ENCODE data around the gene NREP.

GRCh38 chr5:111737716-111738115 lies 19.3 kb downstream of the NREP start:
- TF ChIP-seq CTCF (IDR thresholded peaks at IDR 0.05; ENCODE audit: insufficient read depth, low read length): no peak
- no peak for TF ChIP-seq GABPA (IDR thresholded peaks at IDR 0.05; ENCODE audit: low read depth)
- TF ChIP-seq POLR2AphosphoS5 (IDR thresholded peaks at IDR 0.05; ENCODE audit: low read depth): no peak
- TF ChIP-seq, protein P1, sequence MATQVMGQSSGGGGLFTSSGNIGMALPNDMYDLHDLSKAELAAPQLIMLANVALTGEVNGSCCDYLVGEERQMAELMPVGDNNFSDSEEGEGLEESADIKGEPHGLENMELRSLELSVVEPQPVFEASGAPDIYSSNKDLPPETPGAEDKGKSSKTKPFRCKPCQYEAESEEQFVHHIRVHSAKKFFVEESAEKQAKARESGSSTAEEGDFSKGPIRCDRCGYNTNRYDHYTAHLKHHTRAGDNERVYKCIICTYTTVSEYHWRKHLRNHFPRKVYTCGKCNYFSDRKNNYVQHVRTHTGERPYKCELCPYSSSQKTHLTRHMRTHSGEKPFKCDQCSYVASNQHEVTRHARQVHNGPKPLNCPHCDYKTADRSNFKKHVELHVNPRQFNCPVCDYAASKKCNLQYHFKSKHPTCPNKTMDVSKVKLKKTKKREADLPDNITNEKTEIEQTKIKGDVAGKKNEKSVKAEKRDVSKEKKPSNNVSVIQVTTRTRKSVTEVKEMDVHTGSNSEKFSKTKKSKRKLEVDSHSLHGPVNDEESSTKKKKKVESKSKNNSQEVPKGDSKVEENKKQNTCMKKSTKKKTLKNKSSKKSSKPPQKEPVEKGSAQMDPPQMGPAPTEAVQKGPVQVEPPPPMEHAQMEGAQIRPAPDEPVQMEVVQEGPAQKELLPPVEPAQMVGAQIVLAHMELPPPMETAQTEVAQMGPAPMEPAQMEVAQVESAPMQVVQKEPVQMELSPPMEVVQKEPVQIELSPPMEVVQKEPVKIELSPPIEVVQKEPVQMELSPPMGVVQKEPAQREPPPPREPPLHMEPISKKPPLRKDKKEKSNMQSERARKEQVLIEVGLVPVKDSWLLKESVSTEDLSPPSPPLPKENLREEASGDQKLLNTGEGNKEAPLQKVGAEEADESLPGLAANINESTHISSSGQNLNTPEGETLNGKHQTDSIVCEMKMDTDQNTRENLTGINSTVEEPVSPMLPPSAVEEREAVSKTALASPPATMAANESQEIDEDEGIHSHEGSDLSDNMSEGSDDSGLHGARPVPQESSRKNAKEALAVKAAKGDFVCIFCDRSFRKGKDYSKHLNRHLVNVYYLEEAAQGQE (IDR thresholded peaks at IDR 0.05; ENCODE audit: insufficient replicate concordance, low read depth): no peak
- no peak for TF ChIP-seq SPI1 (IDR thresholded peaks at IDR 0.05; ENCODE audit: borderline replicate concordance, low read depth)

Measured in HL-60 (cell line).